GM19468 (cell line): Measurements from ENCODE around the gene SLC35D3.
"Not testable (repeated sequence)": the region's sequence is repeated elsewhere in the genome, so short reads cannot be mapped to it uniquely, and the experiment has no call there.

Experiments used
- ATAC-seq: cut with Tn5 transposase; IDR thresholded peaks from one replicate; pipeline ENCODE4 v1.9.1; 2021; ENCODE audit warnings: mild to moderate bottlenecking, moderate library complexity, moderate number of reproducible peaks; ENCODE audit not compliant: unreplicated experiment; ENCODE audit errors: extremely low read depth

SLC35D3 gene

DNA sequence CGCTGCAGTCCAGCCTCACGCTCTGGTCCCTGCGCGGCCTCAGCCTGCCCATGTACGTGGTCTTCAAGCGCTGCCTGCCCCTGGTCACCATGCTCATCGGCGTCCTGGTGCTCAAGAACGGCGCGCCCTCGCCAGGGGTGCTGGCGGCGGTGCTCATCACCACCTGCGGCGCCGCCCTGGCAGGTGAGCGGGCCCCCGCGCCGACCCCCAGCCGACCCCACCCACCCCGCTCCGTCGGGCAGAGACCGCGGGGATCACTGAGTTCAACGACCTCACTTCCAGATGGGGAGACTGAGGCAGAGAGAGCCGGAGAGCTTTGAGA lies 545 bp downstream of the SLC35D3 start:
- no peak for ATAC-seq

DNA sequence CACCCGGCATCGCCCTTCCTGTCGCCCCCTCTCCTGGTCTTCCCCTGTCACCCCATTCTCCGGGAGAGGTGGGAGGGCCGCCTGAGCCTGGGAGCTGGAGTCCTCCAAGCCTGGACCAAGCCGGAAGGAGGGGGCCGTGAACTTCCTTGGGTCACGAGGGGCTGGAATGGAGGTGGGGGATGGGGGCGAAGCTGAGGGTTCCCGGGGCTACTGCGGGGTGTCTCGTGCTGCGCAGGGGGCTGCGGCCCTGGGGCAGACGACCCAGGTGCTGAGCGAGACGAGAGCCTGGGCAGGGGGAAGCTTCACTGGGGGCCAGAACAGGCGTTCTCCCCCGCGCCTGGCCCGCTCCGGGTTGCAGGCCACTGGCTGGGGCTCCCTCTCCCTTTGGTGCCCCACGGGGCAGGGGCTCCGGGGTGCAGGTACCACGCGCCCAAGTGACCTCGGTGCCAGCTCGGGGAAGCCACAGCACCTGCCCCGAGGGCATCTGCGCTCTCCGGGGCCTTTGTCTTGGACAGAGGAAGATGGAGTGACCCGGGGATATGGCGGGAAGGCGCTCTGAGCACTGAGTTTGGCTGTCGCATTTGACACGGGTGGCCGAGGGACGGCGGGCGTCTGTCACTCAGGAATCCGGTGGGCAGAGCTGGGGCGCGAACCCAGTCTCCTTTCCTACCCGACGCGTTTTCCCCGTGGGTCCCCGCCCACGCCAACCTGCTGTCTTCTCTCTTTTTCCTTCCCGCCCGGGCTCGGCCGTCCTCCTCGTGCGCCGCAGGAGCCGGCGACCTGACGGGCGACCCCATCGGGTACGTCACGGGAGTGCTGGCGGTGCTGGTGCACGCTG lies 1.2 kb downstream of the SLC35D3 start:
- no peak for ATAC-seq

DNA sequence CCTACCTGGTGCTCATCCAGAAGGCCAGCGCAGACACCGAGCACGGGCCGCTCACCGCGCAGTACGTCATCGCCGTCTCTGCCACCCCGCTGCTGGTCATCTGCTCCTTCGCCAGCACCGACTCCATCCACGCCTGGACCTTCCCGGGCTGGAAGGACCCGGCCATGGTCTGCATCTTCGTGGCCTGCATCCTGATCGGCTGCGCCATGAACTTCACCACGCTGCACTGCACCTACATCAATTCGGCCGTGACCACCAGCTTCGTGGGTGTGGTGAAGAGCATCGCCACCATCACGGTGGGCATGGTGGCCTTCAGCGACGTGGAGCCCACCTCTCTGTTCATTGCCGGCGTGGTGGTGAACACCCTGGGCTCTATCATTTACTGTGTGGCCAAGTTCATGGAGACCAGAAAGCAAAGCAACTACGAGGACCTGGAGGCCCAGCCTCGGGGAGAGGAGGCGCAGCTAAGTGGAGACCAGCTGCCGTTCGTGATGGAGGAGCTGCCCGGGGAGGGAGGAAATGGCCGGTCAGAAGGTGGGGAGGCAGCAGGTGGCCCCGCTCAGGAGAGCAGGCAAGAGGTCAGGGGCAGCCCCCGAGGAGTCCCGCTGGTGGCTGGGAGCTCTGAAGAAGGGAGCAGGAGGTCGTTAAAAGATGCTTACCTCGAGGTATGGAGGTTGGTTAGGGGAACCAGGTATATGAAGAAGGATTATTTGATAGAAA lies 2.0 kb downstream of the SLC35D3 start:
- ATAC-seq, result no peak

DNA sequence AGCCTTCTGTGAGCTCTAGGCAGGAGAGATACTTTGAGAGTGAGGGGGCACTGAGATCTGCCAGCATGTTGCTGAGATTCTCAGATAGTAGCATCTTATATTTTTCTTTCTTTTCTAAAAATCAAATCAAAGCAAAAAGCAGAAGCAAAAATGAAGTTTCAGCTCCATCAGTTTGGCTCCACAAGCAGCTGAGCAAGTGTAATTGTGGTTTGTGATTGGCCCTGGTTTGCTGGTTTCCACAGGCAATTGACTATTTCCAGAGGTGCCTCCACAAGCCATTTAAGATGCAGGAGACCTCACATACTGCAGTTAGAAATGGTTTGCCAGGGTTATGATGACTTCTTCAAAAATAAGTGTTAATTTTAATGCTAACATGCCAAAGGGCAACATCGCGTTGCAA lies 4.3 kb downstream of the SLC35D3 start:
- no peak for ATAC-seq

DNA sequence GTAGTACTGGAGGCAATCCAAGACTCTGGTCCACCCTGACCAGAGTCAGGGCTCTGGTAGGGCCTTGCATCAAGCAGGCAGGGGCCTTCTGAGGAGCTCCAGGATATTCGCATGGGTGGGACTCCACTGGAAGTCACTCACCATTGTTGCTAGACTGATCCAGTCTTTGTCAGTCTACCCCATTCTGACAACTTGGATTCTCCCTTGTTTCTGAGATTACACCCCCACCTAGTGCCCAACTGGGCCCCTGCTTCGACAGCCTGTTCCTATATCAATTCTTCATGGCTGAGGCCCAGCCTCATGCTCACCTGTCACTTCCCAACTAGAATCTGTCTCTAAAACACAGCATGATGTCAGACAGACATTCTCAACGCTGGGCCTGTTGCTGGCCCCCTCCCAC lies 5.2 kb downstream of the SLC35D3 start:
- no peak for ATAC-seq

DNA sequence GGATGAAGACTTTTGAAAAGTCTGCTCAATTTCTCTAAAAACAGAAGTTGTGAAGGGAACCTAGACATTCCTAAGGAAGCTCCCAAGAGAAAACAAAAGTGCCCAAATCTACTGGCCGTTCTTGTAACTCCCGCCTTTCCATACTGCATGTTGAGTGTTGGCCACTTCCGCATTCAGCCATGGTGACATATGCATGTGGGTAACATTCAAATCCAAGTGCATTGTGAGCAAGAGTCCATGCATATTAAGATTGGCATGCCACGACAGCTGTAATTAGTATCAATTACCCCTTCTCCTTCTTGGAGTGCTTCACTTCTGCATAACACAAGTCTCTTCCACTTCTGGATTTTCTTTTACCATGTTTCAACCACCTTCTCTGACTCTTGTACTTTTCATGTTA lies 8.4 kb downstream of the SLC35D3 start:
- no peak for ATAC-seq

DNA sequence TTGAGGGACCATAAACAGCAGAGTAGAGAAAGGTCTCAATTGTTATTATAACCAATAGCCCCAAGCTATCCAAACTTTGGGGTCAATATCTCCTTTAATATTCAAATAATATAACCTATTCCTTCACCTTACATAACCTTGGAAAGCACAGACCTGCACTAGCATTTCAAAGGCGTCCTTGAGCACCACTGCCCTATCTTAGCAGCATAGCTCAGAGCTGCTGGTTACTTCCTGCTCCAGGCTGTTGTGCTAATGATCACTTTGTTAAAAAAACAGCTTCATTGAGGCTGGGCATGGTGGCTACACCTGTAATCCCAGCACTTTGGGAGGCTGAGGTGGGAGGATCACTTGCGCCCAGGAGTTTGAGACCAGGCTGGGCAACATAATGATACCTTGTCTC lies 10.5 kb downstream of the SLC35D3 start:
- no peak for ATAC-seq

DNA sequence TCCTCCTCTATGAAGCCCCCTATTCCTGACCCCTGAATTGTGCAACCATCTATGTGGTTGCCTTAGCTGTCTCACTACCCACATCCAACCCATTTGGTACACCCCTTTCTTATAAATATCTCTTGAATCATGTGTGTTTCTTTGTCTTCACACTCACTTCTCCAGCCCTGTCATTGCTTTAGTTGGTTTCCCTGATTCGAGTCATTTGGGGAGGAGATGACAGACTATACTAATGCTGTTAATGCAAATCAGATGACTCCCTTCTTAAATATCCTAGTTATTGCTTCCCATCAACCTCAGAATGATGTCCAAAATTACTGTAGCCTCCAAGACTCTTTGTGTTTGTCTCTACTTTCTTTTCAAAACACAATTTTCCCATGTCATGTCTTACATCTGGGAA lies 23.0 kb downstream of the SLC35D3 start:
- no peak for ATAC-seq

DNA sequence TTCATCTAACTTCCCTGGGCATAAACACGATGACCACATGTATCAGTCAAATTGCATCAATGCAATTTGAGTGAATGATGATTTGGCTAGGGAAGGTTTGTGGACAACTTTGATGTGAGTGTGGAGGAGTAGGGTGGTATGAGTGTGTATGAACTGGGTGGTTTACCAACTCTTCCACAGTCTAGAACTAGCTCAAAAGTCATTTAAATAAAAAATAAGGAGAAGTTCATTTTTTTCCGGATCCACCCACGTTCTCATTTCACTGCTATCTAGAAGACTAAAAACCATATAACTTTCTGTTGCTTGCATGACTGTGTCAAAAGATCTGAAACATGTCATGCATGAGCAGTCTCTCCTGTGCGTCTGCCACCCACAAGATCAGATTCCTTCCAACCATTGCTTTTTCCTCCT lies 23.6 kb downstream of the SLC35D3 start:
- ATAC-seq, result no peak

DNA sequence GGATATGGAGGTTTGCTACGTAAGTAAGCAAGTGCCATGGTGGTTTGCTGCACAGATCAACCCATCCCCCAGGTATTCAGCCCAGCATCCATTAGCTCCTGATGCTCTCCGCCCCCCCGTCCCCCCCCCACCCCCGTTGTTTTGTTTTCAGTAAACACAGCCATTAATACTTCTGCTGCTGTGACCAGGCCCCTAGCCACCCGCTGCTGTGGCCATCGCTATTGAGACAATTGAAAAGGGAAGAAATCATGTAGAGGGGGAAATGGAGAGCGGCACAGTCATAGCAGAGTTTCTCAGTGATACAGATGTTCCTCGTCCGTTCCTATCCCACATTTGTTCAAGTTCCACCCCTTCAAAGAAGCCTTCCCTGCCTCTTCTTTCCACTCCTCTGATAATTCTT lies 24.9 kb downstream of the SLC35D3 start:
- ATAC-seq, result no peak

DNA sequence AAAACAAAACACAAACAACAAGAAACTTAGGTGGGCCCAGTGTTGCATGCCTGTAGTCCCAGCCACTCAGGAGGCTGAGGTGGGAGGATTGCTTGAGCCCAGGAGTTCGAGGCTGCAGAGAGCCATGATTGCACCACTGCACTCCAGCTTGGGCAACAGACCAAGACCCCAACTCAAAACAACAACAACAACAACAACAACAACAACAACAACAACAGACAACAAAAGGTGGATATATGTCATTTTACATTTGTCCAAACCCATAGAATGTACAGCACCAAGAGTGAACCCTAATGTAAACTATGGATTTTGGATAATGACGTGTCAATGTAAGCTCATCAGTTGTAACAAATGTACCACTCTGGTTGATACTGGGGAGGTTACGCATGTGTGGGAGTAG lies 27.9 kb downstream of the SLC35D3 start:
- not testable (repeated sequence) for ATAC-seq

DNA sequence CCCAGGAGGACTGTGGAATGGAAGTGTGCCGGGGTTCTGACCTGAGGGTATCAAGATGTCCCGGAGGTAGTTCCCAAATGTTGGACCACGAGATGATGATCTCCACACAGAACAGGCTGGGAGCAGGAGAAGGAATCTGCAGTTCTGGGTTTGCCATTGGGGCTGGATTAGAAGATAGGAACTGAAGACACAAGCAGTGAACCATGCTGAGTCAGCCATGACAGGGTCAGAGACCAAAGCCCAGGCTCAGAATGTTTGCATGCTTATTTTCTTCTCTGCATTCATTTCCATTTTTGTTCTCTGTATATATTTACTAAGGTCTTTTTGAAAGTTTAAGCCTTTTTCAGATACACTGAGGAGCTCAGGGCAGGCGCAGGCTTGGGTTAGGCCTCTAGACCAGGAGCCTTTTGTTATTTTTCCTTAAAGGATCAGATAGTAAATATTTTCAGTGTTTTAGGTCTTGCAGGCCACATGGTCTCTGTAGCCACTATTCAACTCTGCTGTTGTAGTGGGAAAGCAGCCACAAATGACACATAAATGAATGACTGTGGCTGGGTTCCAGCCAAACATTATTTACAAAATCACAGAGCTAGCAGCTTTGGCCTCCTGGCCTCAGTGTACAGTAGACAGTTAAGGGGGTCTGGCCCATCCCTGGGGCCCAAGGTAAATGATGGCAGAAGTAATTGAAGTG lies 28.5 kb downstream of the SLC35D3 start:
- ATAC-seq, result no peak

DNA sequence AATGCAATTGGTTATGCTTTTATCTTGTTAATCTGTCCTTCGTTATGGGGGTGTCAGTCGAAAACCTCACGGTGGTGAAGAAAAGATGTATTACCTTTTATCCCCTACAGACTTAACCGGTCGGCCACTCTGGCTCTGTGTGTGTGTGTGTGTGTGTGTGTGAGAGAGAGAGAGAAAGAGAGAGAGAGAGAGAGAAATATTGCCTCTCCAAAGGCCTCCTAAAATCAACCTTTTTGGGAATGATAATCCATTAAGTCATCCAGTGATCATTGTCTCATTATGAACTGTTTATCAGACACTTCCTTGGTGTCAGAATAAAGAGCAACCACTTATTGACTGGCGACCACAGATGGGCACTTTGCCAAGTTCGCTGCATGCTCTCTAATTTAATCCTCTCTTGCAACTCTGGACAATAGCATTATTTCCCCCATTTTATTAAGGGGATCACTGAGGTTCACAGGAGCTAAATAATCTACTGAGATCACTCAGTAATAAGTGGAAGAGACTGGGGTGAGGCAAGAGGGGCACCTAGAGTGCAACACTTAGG lies 30.7 kb downstream of the SLC35D3 start:
- ATAC-seq, result no peak

DNA sequence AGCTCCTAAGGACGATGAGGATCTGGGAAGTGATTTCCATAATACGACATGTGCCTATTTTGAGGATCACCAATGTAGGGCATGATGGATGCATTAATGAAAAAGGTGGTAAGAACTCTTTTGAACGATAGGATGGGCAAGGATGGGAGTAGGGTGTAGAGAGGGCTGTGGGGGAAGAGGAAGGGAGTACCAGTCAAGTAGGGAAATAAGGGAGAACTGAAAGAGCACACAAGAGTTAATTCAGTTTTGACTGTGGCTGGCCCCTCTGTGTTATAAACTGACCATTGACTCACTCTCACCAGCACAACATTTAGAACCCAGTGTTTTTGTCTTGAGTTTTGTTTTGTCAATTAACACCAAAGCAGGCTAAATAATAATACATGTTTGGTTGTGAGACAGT lies 33.0 kb downstream of the SLC35D3 start:
- no peak for ATAC-seq

DNA sequence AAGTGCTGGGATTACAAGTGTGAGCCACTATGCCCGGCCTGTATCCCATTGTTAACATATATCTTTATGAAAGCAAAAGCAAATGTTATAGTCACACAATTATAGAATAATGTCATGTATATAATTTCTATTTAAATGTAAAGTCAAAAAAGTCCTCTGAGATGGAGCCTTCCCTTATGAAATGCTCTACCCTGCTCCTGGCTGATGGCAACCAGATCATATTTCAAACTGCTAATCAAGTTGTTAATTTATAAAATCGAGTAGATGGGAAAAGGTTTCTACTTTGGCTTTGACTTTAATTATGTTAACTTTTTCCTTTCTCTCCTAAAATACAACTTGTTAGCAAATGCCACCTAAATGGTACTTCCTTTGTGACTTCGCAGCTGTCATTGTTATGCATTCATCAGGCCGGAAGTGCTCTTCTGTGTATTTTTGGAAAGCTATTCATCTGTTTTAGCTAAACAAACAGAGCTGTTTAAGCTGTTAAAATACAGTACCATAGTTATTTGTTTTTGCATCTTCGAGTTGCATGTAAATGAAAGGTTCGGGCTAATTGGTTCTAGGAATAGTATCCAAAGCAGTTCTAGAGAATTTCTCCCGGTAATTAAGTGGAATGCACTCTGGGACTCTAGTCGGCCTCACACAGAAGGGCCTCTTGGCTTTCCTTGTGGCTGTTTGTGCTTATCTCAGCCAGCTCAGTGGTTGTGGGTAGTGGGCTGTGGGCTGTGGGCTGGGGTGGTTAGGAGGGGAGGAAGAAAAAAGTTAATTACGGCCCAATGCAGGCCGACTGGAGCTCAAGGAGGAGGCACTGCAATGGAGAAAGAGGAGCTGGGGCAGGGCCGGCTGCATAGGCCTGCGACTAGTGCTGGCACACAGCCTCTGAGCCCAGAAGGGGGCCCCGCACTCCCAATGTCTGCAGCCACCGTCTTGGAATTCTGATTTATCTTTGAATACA lies 34.8 kb downstream of the SLC35D3 start:
- ATAC-seq, result no peak

DNA sequence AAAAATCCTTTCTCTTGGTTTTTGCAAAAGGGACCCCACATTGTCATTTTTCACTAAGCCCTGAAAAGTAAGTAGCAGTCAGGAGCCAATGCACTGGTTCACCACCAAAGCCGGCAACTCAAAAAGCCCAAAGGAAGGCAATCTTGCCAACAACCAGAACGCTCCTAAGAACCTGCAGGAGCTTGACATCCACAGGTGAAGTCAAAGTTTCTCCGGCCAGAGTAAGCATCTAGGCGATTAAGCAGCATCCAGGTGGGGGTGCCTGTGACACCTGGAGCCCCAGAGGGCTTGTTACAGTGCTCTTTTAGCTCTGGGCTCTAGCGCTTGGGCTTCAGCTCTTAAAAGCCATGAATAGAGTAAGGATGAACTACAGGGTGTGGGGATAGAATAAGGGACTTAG lies 36.1 kb downstream of the SLC35D3 start:
- ATAC-seq, result no peak

DNA sequence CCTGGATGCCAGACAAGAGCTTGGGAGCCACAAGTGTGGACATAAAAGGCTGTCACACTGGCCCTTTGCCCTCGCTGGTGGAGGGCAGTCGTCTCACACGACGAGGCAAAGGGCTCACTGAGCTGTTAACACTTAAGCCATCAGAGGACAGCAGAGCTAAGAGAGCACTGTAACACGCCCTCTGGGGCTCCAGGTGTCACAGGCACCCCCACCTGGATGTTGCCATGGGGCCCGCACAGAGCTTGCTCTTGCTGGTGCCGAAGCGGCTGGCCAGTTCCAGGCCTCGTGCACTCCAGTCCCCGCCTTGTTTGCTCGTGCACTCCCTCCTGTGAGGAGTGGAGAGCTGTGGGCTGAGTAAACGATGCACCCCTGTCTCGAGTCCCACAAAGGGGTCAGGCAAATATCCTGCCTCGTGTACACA lies 37.4 kb downstream of the SLC35D3 start:
- no peak for ATAC-seq

DNA sequence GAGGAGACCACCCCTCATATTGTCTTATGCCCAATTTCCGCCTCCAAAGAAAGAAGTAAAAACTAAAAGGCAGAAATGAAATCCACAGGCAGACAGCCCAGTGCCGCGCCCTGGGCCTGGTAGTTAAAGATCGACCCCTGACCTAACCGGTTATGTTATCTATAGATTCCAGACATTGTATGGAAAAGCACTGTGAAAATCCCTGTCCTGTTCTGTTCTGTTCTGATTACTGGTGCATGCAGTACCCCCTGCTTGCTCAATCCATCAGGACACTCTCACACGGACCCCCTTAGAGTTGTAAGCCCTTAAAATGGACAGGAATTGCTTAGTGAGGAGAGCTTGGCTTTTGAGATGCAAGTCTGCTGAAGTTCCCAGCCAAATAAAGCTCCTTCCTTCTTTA lies 37.8 kb downstream of the SLC35D3 start:
- not testable (repeated sequence) for ATAC-seq

DNA sequence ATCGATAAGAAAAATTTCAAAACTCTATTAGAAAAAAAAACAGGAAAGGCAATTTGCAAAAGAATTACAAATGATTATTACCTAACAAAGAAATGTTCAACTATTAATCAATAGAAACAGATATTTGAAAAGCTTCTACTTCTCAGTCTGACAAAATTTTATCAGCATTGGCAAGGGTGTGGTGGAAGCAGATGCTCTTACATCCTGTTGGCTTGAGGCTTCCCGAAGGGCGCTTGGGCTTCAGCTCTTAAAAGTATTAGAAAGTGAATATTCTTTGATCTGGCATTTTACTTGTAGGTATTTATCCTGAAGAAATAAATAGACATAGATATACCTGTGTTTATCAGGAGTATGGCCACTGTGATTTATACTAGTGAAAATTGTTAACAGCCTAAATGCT lies 38.7 kb downstream of the SLC35D3 start:
- no peak for ATAC-seq

DNA sequence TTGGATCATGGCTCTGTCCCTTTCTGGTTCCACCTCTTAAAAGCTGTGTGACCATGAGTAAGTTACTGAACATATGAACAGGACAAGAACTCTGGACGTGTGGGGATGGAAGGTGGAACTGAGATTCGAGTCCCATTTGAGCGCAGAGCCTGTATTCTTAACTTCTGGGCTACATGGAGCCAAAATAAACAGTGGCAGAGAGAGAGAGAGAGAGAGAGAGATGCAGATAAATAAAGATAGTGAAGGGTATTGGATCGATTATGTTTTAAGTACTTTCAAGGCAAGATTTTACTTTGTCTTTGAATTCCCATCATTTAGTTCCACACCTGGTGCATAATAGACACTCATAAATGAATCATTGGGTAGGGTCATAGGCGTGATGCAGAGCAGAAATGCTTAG lies 39.7 kb downstream of the SLC35D3 start:
- ATAC-seq, result no peak
